Adipose tissue (tissue), 3 donors: ENCODE measurements around the gene NAP1L5. TPM values are rescaled to one million over a fixed set of nuclear protein-coding genes. Genes with fewer than 3 reads are reported as not detected.

Experiments used
- H3K27ac ChIP-seq: one replicate; pipeline ENCODE4 v1.5.1; 2013; ENCODE audit warnings: low read depth, low read length
- WGBS, 3 donors: extraction: QIAGEN DNeasy Blood & Tissue Kit; methylation state at CpG; one replicate each; pipeline ENCODE4 v1.1.7; 2013; 5-methylcytosine and 5-hydroxymethylcytosine counted together
- polyA plus RNA-seq, 3 donors: library from polyadenylated mRNA; stranded (reverse); fragments of 200-250 nt; gene quantifications; one replicate each; pipeline ENCODE4 v1.2.3, GENCODE V29; 2013
- donor health status: healthy with polysubstance abuse.
- donor health status: Bipolar disorder and iron deficiency.
- donor health status: healthy.

Gene NAP1L5
- polyA plus RNA-seq: 10 to 100 TPM in 1 of 3 donors, 1 to 10 TPM in 2; 1.7 to 23.5 (median 6.0) TPM

DNA sequence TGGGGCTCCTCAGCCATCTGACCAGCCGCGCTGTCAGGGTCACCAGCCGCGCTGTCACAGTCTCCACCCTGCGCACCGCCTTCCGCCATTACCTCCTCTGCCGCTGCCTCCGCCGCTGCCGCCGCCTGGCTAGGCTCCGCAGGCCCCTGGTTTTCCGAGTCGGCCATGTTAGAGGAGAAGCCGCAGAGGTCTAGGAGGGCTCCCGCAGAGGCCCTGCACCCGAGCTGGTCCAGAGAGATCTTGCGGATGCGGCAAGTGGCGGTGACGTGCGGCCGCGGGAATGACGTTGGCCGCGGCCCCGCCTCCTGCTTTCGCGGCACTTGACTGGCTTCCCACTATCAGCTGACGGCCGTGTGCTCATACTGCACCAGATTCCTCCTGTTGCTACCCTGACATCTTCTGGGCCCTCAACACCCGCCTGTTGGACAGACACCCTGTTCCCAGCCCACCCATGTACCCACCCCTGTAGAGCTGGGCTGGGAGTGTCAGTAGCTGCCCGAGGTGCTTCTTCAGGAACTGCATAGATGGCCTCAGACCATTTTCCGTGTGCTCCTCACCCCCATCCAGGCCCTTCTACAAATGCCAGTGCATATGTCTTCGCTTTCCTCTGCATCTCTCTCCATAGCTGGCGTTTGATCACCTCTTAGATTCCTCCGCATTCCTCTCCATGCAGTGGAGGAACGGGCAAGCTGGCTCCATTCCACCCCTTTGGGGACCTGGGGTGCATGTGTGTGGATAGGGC is at the start of gene NAP1L5:
TSS of gene NAP1L5 (minus strand) at position 242 of the 742 bp plus-strand sequence. CDS start at position 167, 75 bp downstream.
- 43 to 56% (median 53%) methylated on average over 39 to 40 of the region's 40 CpGs for whole genome bisulfite sequencing, 3 donors

DNA sequence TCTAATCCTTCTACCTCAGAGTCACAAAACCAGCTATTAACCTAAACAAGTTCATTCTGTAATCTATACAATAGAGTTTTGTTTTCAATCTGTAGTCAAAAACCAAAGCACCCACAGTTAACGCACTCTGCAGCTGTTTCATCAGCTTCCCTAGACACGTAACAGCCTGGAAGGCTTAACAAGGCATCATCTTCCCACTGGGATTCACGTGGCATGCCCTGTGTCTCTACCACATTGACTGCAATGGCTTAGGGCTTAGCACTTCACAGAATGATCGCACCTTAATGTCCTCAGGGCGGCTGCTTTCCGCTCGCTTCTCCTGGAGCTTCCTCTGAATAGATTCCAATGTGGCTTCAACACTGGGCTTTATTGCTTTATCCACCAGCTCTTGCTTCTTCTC is 49.7 kb upstream of the NAP1L5 start:
- WGBS, 3 donors: 95 to 96% (median 96%) methylated on average over 7 of the region's 7 CpGs
- no peak overlapping the region for H3K27ac ChIP-seq

More for the DNA sequence above, at the start of gene NAP1L5:
- no peak within 1 kb of the TSS for H3K27ac ChIP-seq

DNA sequence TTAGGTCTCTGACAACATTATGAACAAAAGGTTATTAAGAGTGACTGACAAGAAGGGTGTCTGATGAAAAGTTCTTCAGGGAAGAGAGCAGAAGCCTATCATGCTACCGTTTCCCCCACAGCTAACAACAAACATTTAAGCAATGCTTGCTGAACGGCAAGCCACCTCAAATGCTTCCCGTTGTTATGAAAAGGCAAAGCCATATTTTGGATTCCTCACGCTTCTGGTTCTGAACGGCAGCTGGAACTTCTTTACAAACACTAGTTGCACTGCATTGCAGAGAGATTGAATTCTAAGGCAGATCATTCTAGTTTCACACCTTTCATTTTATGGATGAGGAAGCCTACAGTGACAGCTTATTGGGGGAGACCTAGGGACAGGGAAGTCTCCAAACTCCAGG is 48.6 kb upstream of the NAP1L5 start:
- WGBS, 3 donors: 67 to 79% (median 74%) methylated on average over 5 of the region's 5 CpGs

GRCh38 chr4:88745581-88746163 is 48.0 kb upstream of the NAP1L5 start:
- no peak overlapping the region for H3K27ac ChIP-seq
- WGBS, 3 donors: 63 to 76% (median 69%) methylated on average over 1 of the region's 1 CpG

More for the DNA sequence above, 48.6 kb upstream of the NAP1L5 start:
- H3K27ac ChIP-seq: no peak overlapping the region

- 75 to 83% (median 80%) methylated on average over 1 of the region's 1 CpG for WGBS, 3 donors
Measured at GRCh38 chr4:88745175-88745574, 47.5 kb upstream of the NAP1L5 start.

DNA sequence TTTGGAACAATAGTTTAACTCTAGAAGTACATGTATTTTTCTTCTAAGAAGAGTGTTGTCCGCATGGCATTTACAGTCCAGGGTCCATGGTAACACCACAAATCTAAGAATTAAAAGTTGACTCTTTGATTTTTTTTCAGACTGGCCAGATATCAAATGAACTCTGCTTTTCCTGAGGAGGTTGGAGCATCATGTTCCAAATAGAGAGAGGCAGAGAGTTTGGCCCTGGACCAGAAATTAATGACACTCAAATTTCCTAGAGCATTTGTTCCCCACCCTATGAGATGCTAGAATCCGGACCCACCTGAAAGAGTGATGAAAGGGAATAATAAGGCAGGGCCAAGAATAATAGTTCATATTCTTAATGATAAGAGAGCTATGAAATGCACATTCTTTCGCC is 47.0 kb upstream of the NAP1L5 start:
- WGBS, 3 donors: 88 to 93% (median 90%) methylated on average over 3 of the region's 3 CpGs
- no peak overlapping the region for H3K27ac ChIP-seq

More at GRCh38 chr4:88745175-88745574, 47.5 kb upstream of the NAP1L5 start:
- H3K27ac ChIP-seq: no peak overlapping the region

GRCh38 chr4:88743696-88744095 is 46.1 kb upstream of the NAP1L5 start:
- 90 to 96% (median 92%) methylated on average over 3 of the region's 3 CpGs for WGBS, 3 donors
- no peak overlapping the region for H3K27ac ChIP-seq

- WGBS, 3 donors: 65 to 75% (median 70%) methylated on average over 2 of the region's 2 CpGs
- no peak overlapping the region for H3K27ac ChIP-seq
Measured at GRCh38 chr4:88742561-88742960, 44.9 kb upstream of the NAP1L5 start.

DNA sequence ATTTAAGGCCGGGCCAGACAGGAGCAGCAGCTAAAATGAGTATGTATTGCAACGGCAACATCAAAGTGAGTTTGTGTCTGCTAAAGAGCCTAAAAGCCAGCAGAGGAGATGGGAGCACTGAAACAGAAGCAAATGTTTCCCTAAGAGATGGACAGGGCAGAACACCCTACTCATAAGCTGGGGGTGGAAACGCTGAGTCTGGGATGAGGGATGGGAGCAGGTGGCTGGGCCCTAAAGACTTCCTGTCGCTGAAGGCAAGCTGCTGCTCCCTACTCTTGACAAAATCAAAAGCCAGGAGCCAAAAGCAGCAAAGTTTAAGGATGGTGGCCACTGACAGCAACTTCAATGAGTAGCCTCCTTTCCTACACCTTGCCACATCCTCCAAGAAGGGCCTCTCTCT is 40.6 kb upstream of the NAP1L5 start:
- H3K27ac ChIP-seq: no peak overlapping the region
- 86 to 89% (median 88%) methylated on average over 4 of the region's 4 CpGs for WGBS, 3 donors

GRCh38 chr4:88737307-88737941 is 39.8 kb upstream of the NAP1L5 start:
- no peak overlapping the region for H3K27ac ChIP-seq
- 35 to 45% (median 43%) methylated on average over 13 to 14 of the region's 14 CpGs for WGBS, 3 donors

- 71 to 94% (median 82%) methylated on average over 3 of the region's 3 CpGs for WGBS, 3 donors
- H3K27ac ChIP-seq: no peak overlapping the region
Measured at GRCh38 chr4:88736264-88736663, 38.6 kb upstream of the NAP1L5 start.

DNA sequence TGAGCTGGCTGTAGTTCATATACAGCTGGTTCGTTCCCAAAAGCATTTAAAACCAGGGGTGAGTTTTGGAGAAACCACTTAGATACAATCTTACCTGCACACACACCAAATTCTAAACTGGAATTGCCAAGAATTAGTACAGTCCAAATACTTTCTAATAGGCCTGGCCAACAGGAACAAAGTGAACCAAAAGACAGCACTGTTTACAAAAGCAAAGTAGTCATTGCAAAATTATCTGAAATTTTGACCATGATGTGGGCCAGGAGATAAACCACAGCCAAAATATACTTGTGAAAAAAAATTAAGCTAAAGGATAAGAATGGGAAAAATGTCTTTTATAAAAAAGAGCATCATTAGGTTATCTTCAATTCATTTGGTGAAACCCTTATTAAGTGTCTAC is 37.9 kb upstream of the NAP1L5 start:
- 24 to 76% (median 75%) methylated on average over 1 of the region's 1 CpG for whole genome bisulfite sequencing, 3 donors
- no peak overlapping the region for H3K27ac ChIP-seq

GRCh38 chr4:88734403-88734949 is 36.8 kb upstream of the NAP1L5 start:
- H3K27ac ChIP-seq: no peak overlapping the region
- 66 to 92% (median 70%) methylated on average over 3 of the region's 3 CpGs for WGBS, 3 donors

GRCh38 chr4:88732714-88733368 is 35.2 kb upstream of the NAP1L5 start:
- H3K27ac ChIP-seq: no peak overlapping the region
- 93 to 97% (median 96%) methylated on average over 5 of the region's 5 CpGs for WGBS, 3 donors

GRCh38 chr4:88731381-88731780 is 33.8 kb upstream of the NAP1L5 start:
- no peak overlapping the region for H3K27ac ChIP-seq

GRCh38 chr4:88730811-88731210 is 33.2 kb upstream of the NAP1L5 start:
- H3K27ac ChIP-seq: no peak overlapping the region
- WGBS, 3 donors: 63 to 95% (median 80%) methylated on average over 5 of the region's 5 CpGs

More at GRCh38 chr4:88731381-88731780, 33.8 kb upstream of the NAP1L5 start:
- WGBS, 3 donors: 63 to 89% (median 73%) methylated on average over 4 of the region's 4 CpGs

GRCh38 chr4:88729146-88729760 is 31.6 kb upstream of the NAP1L5 start:
- H3K27ac ChIP-seq: no peak overlapping the region
- WGBS, 3 donors: 67 to 79% (median 71%) methylated on average over 6 of the region's 6 CpGs

- H3K27ac ChIP-seq: no peak overlapping the region
- WGBS, 3 donors: 64 to 86% (median 85%) methylated on average over 6 of the region's 6 CpGs
Measured at GRCh38 chr4:88728146-88728545, 30.5 kb upstream of the NAP1L5 start.
